T-helper 2 cell treated with Interferon-gamma antibody and Interleukin-4, amounts not matched to agents 100 ng/mL and 5 ng/mL, for 36 hours (primary cell): ENCODE results near the gene LRP10. TPM values are rescaled to one million over a fixed set of nuclear protein-coding genes. Genes with fewer than 3 reads are reported as not detected.

ENCODE experiments used
- intact Hi-C: fragments of 100-400 bp; cut with micrococcal nuclease; formaldehyde crosslinking; loops from one replicate; pipeline ENCODE4 v1.15.1; 2023
- total RNA-seq: library from RNA; stranded (reverse); gene quantifications from 2 replicates; pipeline ENCODE4 v1.2.3, GENCODE V29; 2022

The LRP10 gene
- total RNA-seq, 1 donor from 2014 or later, result 51.0 TPM

DNA sequence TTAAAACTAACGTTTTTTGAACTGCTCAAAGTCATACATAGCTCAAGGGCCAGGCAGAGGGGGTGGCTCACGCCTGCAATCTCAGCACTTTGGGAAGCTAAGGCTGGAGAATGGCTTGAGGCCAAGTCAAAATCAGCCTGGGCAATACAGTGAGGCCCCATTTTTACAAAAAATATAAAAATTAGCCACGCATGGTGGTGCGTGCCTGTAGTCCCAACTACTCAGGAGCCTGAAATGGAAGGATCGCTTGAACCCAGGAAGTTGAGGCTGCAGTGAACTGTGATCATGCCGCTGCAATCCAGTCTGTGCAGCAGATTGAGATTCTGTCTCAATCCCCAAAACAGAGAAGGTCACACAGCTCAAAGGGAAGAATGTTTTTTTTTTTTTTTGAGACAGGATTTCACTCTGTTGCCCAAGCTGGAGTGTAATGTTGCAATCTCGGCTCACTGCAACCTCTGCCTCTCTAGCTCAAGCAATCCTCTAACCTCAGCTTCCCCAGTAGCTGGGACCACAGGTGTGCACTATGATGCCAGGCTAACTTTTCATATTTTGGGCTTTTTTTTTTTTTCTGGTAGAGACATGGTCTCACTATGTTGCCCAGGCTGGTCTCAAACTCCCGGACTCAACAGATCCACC, 44.5 kb downstream of the LRP10 start:
- intact Hi-C loops, result loop anchor here (5.0 kb wide), 1 partner anchor 91 kb away; no protein-coding TSS in a partner anchor

- intact Hi-C loops, result loop anchor here (1.0 to 5.0 kb wide), 9 partner anchors 10 to 367 kb away; partner anchors contain the start of genes DAD1, HOMEZ, LRP10 and OXA1L
These were observed 47.5 kb downstream of the LRP10 start, which contains the start of gene RBM23 for GRCh38 chr14:22918804-22919600. RBM23 (minus strand) TSS chr14:22919149.

GRCh38 chr14:22919601-22919921, 48.0 kb downstream of the LRP10 start:
- intact Hi-C loops, result loop anchor here (1.0 to 5.0 kb wide), 8 partner anchors 10 to 367 kb away; partner anchors contain the start of genes HOMEZ, LRP10, OXA1L and PRMT5

DNA sequence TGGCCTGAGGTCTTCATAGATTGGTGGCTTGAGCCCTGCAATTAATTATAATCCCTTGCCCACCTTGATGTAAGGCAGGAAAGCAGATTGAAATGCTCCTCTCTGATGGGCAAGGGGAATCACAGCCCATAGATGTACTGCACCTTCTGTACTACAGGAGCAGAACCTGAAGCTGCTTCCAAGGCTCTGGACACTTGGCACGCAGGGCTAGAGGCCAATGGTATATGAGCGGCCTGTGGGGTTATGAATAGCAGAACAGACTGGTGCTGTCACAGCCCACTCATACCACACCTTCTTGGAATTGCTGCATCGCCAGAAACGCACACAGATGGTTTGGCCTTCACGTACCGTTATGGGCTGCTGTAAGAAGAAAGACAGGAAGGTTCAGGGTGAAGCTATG, 49.2 kb downstream of the LRP10 start:
- intact Hi-C loops, result no loop called here

- intact Hi-C loops, result no loop called here
These were observed 50.8 kb downstream of the LRP10 start for GRCh38 chr14:22922294-22922693.

DNA sequence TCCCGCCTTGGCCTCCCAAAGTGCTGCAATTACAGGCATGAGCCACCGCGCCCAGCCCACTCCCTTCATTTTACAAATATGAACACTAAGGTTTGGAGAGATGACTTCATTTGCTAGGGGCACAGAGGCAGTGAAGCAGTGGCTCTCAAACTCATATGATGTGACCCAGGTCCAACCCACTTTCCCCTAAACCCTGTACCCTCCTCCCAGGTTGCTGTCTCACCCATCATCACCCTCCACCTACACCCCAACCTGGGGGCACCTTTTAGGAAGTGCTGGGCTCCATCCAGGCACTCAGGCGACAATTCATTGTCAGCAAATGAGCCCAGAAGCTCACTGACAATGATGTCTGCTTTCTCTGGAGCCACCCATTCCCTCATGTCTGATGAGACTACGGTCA, 52.2 kb downstream of the LRP10 start:
- intact Hi-C loops, result no loop called here

GRCh38 chr14:22925513-22925912, 54.0 kb downstream of the LRP10 start:
- intact Hi-C loops, result no loop called here

GRCh38 chr14:22926316-22926715, 54.8 kb downstream of the LRP10 start:
- intact Hi-C loops, result no loop called here

- intact Hi-C loops, result loop anchor here (1.0 to 2.0 kb wide), 9 partner anchors 9 to 1186 kb away; partner anchors contain the start of genes CDH24, DAD1, DCAF11 and HAUS4
These were observed 56.9 kb downstream of the LRP10 start for GRCh38 chr14:22928237-22929103.

DNA sequence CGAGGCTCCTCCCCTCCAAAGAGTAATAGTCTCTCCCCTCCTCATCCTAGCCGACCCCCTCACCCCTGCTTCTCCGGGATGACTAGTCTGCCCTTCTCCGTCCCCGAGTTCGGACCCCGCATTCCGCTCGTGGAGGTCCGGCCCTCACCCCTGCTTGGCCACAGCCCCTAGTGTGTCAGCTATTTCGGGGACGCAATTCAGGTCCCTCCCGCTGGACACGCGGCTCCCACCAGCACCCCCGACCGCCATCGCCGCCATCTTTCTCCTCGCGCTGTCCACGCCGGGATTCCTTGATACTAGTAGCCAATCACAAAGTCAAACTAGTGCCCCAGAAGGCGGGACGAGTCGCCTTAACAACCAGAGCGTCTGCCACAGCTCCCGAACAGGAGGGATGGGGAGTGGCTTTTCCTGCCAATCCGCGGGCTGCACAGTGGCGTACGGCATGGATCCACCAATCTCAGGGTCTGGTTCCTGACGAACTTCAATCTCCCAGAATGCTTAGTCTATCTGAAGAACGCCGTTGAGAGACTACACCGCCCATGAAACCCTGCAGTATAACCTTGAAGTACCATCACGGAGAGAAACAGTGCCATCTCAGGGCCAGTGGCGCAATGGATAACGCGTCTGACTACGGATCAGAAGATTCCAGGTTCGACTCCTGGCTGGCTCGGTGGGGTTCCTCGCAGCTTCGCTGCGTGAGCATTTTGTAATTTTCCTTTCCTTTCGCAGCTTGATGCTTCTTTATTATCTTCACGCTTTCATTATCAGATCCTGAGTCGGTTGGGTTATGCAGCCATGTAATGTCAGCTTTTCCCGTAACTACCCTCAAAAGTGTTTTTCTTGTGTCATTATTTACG, 57.8 kb downstream of the LRP10 start, which contains the start of gene PRMT5:
PRMT5 (minus strand) TSS at position 273 of the 857 bp plus-strand sequence; CDS start at position 258, 15 bp downstream.
- intact Hi-C loops, result loop anchor here (1.0 to 2.0 kb wide), 9 partner anchors 10 to 1185 kb away; partner anchors contain the start of genes CDH24, DAD1, DCAF11 and HAUS4

- intact Hi-C loops, result loop anchor here (1.0 to 2.0 kb wide), 10 partner anchors 11 to 1184 kb away; partner anchors contain the start of genes CDH24, DAD1, DCAF11 and HAUS4
These were observed 58.4 kb downstream of the LRP10 start for GRCh38 chr14:22929961-22930364.

Other genes with a start within 250 kb of the LRP10 start
- not detected in 2 replicates for gene OR6J1, start 227.4 kb upstream of the LRP10 start, total RNA-seq
- 112 and 115 TPM in 2 replicates for gene OXA1L, start 105.1 kb upstream of the LRP10 start, total RNA-seq
- not detected in 2 replicates for gene SLC7A7, start 56.3 kb upstream of the LRP10 start, total RNA-seq
- 137 and 139 TPM in 2 replicates for gene MRPL52, start 41.9 kb upstream of the LRP10 start, total RNA-seq
- gene MMP14, start 35.2 kb upstream of the LRP10 start, total RNA-seq, result 1.6 and 1.9 TPM in 2 replicates
- gene REM2, start 11.5 kb downstream of the LRP10 start, total RNA-seq, result 0.34 and 0.48 TPM in 2 replicates
- gene RBM23, start 47.4 kb downstream of the LRP10 start, total RNA-seq, result 84.7 and 88.9 TPM in 2 replicates
- 78.8 and 86.6 TPM in 2 replicates for gene PRMT5, start 57.6 kb downstream of the LRP10 start, total RNA-seq
- gene HAUS4, start 85.3 kb downstream of the LRP10 start, total RNA-seq, result 54.4 and 60.0 TPM in 2 replicates
- gene AJUBA, start 110.8 kb downstream of the LRP10 start, total RNA-seq, result 0.66 and 0.91 TPM in 2 replicates
- gene C14orf93, start 138.4 kb downstream of the LRP10 start, total RNA-seq, result 9.1 and 10.2 TPM in 2 replicates
- 70.8 and 72.4 TPM in 2 replicates for gene PSMB5, start 163.2 kb downstream of the LRP10 start, total RNA-seq
- not detected in 2 replicates for gene PSMB11, start 170.5 kb downstream of the LRP10 start, total RNA-seq
- gene CDH24, start 185.8 kb downstream of the LRP10 start, total RNA-seq, result 2.6 and 3.0 TPM in 2 replicates
- 201 and 210 TPM in 2 replicates for gene ACIN1, start 223.4 kb downstream of the LRP10 start, total RNA-seq
- gene C14orf119, start 223.8 kb downstream of the LRP10 start, total RNA-seq, result 41.2 and 44.4 TPM in 2 replicates
- gene CIROP, start 233.2 kb downstream of the LRP10 start, total RNA-seq, result not detected in 2 replicates
- 0.09 TPM in 1 of 2 replicates, not detected in the other for gene CEBPE, start 247.5 kb downstream of the LRP10 start, total RNA-seq